Hepatocyte (in vitro differentiated cells): ENCODE results near the gene E2F8. TPM values are rescaled to one million over a fixed set of nuclear protein-coding genes. Genes with fewer than 3 reads are reported as not detected.

Source experiments
- DNase-seq: peaks from one replicate; pipeline ENCODE4 v3.0.0-alpha.2; 2016; ENCODE audit warnings: low spot score
- H2AFZ ChIP-seq: fragments of 200-600 bp; sonication (generic); 2 replicates; pipeline ENCODE4 v1.6.0; 2016; ENCODE audit warnings: antibody characterized with exemption, mild to moderate bottlenecking
- H3K27ac ChIP-seq: fragments of 200-600 bp; sonication (generic); 2 replicates; pipeline ENCODE4 v1.5.1; 2016; ENCODE audit warnings: mild to moderate bottlenecking
- H3K27me3 ChIP-seq: fragments of 200-600 bp; sonication (generic); 2 replicates; pipeline ENCODE4 v1.6.1; 2016
- H3K36me3 ChIP-seq: fragments of 200-600 bp; sonication (generic); replicated peaks from 2 replicates; pipeline ENCODE4 v1.5.1; 2016; ENCODE audit warnings: low read depth; ENCODE audit not compliant: insufficient read depth
- H3K4me1 ChIP-seq: fragments of 200-600 bp; sonication (generic); 2 replicates; pipeline ENCODE4 v1.5.1; 2016; ENCODE audit warnings: mild to moderate bottlenecking, moderate library complexity; ENCODE audit not compliant: insufficient read depth
- H3K4me2 ChIP-seq: fragments of 200-600 bp; sonication (generic); 2 replicates; pipeline ENCODE4 v1.6.0; 2016
- H3K4me3 ChIP-seq: fragments of 200-600 bp; sonication (generic); 2 replicates; pipeline ENCODE4 v1.5.1; 2016; ENCODE audit warnings: mild to moderate bottlenecking
- H3K79me2 ChIP-seq: fragments of 200-600 bp; sonication (generic); 2 replicates; pipeline ENCODE4 v1.6.0; 2017; ENCODE audit warnings: mild to moderate bottlenecking
- H3K9me2 ChIP-seq: fragments of 200-600 bp; sonication (generic); replicated peaks from 2 replicates; pipeline ENCODE4 v1.6.0; 2017; ENCODE audit warnings: mild to moderate bottlenecking; ENCODE audit not compliant: insufficient read depth
- H3K9me3 ChIP-seq: fragments of 200-600 bp; sonication (generic); 2 replicates; pipeline ENCODE4 v1.5.1; 2016; ENCODE audit warnings: low read depth, mild to moderate bottlenecking
- H4K20me1 ChIP-seq: fragments of 200-600 bp; sonication (generic); 2 replicates; pipeline ENCODE4 v1.6.0; 2016; ENCODE audit warnings: mild to moderate bottlenecking; ENCODE audit not compliant: insufficient read depth, poor library complexity, severe bottlenecking
- EZH2 ChIP-seq: fragments of 200-600 bp; sonication (generic); IDR thresholded peaks from 2 replicates; pipeline ENCODE4 v1.6.1; 2016; ENCODE audit warnings: antibody characterized with exemption, mild to moderate bottlenecking, borderline replicate concordance
- EZH2phosphoT487 ChIP-seq: fragments of 200-600 bp; sonication (generic); IDR thresholded peaks from one replicate; pipeline ENCODE4 v1.6.1; 2018; ENCODE audit warnings: antibody characterized with exemption, mild to moderate bottlenecking, low read depth, moderate library complexity; ENCODE audit not compliant: unreplicated experiment, severe bottlenecking
- WGBS: methylation state at CpG from one replicate; pipeline ENCODE4 v1.1.6; 2016; ENCODE audit warnings: low lambda C conversion rate; ENCODE audit errors: missing lambda C conversion rate; 5-methylcytosine and 5-hydroxymethylcytosine counted together
- polyA plus RNA-seq: library from polyadenylated mRNA; unstranded; fragments of >200 nt; fragmentation: Nextera tagmentation; extraction: Ambion mirVana; gene quantifications from 2 replicates; pipeline ENCODE4 v1.2.1, GENCODE V29; 2016
- total RNA-seq: library from RNA; depleted of rRNA; stranded (reverse); fragments of >200 nt; gene quantifications from 2 replicates; pipeline ENCODE4 v1.2.3, GENCODE V29; 2014
- TF ChIP-seq, protein P1 (sequence below): fragments of 200-600 bp; sonication (generic); IDR thresholded peaks from 2 replicates; pipeline ENCODE4 v1.5.1; 2016; ENCODE audit warnings: antibody characterized with exemption, mild to moderate bottlenecking; ENCODE audit not compliant: poor library complexity

The E2F8 gene, protein sequence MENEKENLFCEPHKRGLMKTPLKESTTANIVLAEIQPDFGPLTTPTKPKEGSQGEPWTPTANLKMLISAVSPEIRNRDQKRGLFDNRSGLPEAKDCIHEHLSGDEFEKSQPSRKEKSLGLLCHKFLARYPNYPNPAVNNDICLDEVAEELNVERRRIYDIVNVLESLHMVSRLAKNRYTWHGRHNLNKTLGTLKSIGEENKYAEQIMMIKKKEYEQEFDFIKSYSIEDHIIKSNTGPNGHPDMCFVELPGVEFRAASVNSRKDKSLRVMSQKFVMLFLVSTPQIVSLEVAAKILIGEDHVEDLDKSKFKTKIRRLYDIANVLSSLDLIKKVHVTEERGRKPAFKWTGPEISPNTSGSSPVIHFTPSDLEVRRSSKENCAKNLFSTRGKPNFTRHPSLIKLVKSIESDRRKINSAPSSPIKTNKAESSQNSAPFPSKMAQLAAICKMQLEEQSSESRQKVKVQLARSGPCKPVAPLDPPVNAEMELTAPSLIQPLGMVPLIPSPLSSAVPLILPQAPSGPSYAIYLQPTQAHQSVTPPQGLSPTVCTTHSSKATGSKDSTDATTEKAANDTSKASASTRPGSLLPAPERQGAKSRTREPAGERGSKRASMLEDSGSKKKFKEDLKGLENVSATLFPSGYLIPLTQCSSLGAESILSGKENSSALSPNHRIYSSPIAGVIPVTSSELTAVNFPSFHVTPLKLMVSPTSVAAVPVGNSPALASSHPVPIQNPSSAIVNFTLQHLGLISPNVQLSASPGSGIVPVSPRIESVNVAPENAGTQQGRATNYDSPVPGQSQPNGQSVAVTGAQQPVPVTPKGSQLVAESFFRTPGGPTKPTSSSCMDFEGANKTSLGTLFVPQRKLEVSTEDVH
- 2.1 and 2.3 TPM in 2 replicates for total RNA-seq
- polyA plus RNA-seq: 0.42 and 0.64 TPM in 2 replicates

DNA sequence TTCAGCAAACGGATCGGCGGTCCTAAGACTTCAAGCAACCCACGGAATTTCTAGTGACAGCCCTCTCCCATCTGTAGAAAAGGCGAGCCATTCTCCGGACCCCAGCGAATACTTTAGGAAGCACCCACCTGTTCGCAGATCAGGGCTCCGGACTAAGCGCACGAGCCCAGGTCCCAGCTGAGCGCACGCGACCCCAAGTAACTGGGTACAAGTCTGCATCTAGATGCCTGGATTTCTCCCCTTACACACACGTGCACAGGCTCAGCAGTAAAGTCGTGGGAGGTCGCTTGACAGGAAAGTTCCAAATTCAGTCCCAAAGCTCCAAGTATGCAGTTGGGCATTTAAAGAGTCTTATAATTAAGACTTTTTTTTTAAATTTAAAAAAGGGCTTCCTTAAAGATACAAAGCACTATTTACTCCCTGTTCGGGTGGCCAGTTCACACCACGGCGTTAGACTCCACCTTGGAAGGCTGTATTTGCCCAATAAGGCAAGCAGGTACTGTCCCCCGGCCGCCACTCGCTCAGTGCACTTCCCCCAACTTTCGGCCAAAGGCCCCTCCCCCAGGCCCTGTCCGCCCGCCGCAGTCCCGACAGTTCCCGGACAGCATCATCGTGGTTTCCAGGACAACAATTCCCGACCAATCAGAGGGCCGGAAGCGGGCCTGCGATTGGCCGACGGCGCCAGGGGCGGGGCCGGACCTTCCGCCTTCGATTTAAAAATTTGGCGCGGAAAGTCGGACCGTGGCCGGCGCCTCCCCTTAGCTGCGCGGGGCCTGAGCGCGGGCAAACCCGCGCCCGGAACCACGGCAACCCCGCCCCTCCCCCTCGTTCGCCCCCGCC lies at the start of gene E2F8:
E2F8 (minus strand) TSS at position 526 of the 840 bp plus-strand sequence. CDS start 824 bp downstream, outside the sequence.
- peaks cover 24% of the 10 kb centered on the region for H3K4me1 ChIP-seq

DNA sequence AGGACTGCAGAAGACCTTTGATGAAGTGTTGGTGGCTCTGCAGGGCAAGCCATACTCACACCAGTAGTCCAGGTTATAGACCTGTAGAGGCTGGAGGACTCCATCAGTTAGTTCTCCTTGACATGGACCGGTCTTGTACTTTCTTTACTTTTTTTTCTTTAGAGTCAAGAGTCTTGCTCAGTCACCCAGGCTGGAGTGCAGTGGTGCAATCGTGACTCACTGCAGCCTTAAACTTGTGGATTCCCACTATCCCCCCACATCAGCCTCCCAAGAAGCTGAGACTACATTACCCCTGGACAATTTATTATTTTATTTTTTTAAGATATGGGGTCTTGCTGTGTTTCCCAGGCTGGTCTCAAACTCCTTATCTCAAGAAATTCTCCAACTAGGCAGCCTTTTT lies 49.6 kb upstream of the E2F8 start:
- Histone ChIP-seq H2AFZ (no peak overlapping the region), H3K4me2 (no peak overlapping the region), H3K9me3 (no peaks in the 10 kb centered on the region), H3K4me3 (no peak overlapping the region), H3K27me3 (no peaks in the 10 kb centered on the region), H3K36me3 (no peaks in the 10 kb centered on the region), H3K27ac (no peak overlapping the region), H3K79me2 (no peaks in the 10 kb centered on the region), H4K20me1 (no peaks in the 10 kb centered on the region), H3K4me1 (no peaks in the 10 kb centered on the region), H3K9me2 (no peaks in the 10 kb centered on the region)
- TF ChIP-seq, protein P1, sequence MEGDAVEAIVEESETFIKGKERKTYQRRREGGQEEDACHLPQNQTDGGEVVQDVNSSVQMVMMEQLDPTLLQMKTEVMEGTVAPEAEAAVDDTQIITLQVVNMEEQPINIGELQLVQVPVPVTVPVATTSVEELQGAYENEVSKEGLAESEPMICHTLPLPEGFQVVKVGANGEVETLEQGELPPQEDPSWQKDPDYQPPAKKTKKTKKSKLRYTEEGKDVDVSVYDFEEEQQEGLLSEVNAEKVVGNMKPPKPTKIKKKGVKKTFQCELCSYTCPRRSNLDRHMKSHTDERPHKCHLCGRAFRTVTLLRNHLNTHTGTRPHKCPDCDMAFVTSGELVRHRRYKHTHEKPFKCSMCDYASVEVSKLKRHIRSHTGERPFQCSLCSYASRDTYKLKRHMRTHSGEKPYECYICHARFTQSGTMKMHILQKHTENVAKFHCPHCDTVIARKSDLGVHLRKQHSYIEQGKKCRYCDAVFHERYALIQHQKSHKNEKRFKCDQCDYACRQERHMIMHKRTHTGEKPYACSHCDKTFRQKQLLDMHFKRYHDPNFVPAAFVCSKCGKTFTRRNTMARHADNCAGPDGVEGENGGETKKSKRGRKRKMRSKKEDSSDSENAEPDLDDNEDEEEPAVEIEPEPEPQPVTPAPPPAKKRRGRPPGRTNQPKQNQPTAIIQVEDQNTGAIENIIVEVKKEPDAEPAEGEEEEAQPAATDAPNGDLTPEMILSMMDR: no peak
- TF ChIP-seq EZH2phosphoT487: no peak
- no peak for TF ChIP-seq EZH2
- no peak for DNase-seq
- WGBS: 89% methylated on average over 2 of the region's 2 CpGs

More for the DNA sequence above, at the start of gene E2F8:
- no peaks in the 10 kb centered on the region for H3K36me3 ChIP-seq
- no peaks in the 10 kb centered on the region for H3K9me2 ChIP-seq
- peak; percentile 96 for DNase-seq
- under 1% methylated on average over 42 of the region's 59 CpGs for WGBS
- H3K27ac ChIP-seq: no peak within 1 kb of the TSS
- H2AFZ ChIP-seq: peak within 1 kb of the TSS; percentile 65
- TF ChIP-seq EZH2: no peak
- TF ChIP-seq EZH2phosphoT487: no peak
- TF ChIP-seq, protein P1: no peak
- peaks cover 9% of the 10 kb centered on the region for H3K79me2 ChIP-seq
- H3K27me3 ChIP-seq: peaks cover 12% of the 10 kb centered on the region
- peak within 1 kb of the TSS; percentile 63 for H3K4me3 ChIP-seq
- no peaks in the 10 kb centered on the region for H4K20me1 ChIP-seq
- no peaks in the 10 kb centered on the region for H3K9me3 ChIP-seq
- H3K4me2 ChIP-seq: peak within 1 kb of the TSS; percentile 87

DNA sequence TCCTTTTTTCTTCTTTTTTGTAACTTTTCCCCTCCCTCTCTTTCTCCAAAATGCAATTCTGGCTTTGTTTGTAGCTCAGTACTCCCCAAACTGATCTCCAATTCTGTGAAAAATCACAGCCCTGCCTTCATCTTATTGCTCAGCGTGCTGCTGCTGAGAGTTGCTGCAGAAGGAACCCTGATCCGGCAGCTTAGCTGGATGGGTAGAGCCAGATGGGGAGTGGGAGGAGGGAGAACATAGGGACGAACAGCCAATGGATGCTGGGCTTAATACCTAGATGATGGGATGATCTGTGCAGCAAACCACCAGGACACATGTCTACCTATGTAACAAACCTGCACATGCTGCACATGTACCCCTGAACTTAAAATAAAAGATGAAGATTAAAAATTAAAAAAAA lies 47.5 kb upstream of the E2F8 start:
- WGBS: 70% methylated on average over 3 of the region's 3 CpGs
- Histone ChIP-seq H3K4me3 (no peak overlapping the region), H3K27me3 (no peaks in the 10 kb centered on the region), H2AFZ (no peak overlapping the region), H3K79me2 (no peaks in the 10 kb centered on the region), H3K36me3 (no peaks in the 10 kb centered on the region), H3K4me2 (no peak overlapping the region), H4K20me1 (no peaks in the 10 kb centered on the region), H3K4me1 (no peaks in the 10 kb centered on the region), H3K27ac (no peak overlapping the region), H3K9me3 (no peaks in the 10 kb centered on the region), H3K9me2 (no peaks in the 10 kb centered on the region)
- TF ChIP-seq EZH2 (no peak), EZH2phosphoT487 (no peak)
- TF ChIP-seq, protein P1: no peak
- no peak for DNase-seq
